HG02938 (cell line): ENCODE measurements around the gene NEIL3.

Experiments used
- ATAC-seq: cut with Tn5 transposase; IDR thresholded peaks from one replicate; pipeline ENCODE4 v1.9.1; 2021; ENCODE audit warnings: mild to moderate bottlenecking, moderate library complexity; ENCODE audit not compliant: unreplicated experiment

NEIL3 gene

DNA sequence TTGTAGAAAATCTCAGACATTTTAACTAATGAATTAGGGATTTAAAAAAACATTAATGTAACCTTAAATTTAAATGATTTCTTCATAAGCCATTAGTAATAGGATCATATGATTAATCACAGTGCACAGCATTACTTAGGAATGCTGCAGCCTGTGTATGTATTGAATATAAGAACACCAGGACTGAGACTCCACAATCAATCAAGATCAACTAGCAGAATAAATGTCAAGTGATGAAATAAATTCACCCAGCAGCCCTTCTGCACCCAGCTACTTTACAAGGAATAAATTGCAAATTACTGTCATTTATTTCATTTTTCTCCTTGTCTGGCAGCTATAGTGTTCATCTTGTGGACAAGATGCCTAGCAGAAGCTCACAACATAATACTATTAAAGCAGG lies 46.5 kb downstream of the NEIL3 start:
- ATAC-seq, result no peak

- no peak for ATAC-seq
Measured at GRCh38 chr4:177356921-177357320, 47.2 kb downstream of the NEIL3 start.

- no peak for ATAC-seq
Measured at GRCh38 chr4:177367336-177367735, 57.7 kb downstream of the NEIL3 start.

DNA sequence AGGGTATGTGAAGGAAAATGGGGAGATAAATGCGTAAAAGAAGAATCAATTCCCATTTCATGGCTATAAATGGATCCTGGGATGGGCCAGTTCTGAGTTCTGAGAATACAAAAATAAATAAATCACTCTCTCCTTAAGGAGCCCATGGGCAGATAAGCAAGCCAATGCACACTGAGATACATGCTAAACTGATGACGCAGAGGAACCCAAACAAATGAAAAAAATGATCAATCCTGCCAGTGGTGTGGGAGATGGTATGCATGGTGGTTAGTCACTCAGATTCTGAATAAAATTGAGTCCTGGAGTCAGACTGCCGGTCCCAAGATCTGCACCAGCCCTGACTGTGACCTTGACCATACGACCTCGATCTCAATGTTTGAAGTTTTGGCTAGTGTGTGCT lies 59.7 kb downstream of the NEIL3 start:
- no peak for ATAC-seq

GRCh38 chr4:177371461-177371860 lies 61.8 kb downstream of the NEIL3 start:
- ATAC-seq, result no peak

DNA sequence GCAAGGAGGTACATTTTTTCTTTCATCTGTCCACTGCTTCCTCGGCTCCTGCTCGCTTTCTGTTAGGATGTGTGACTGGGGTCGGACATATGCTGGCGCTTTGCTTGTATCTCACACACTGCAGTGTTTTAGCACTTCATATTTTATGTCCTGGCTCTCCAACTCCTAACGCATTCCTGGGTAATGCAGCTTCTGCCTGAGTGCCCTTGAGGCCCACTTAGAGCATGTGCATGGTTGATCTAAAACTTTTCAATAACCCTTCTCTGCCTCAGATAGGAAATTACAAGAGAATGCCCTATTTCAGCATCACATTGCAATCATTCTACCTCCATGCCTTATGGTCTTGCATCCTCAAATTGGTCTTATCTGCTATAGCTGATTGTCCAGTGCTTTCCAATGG lies 65.3 kb downstream of the NEIL3 start:
- ATAC-seq, result no peak

GRCh38 chr4:177375372-177375771 lies 65.7 kb downstream of the NEIL3 start:
- ATAC-seq, result no peak

- ATAC-seq, result no peak
Measured at GRCh38 chr4:177376024-177376423, 66.3 kb downstream of the NEIL3 start.

- ATAC-seq, result no peak
Measured at GRCh38 chr4:177380730-177381287, 71.1 kb downstream of the NEIL3 start.

DNA sequence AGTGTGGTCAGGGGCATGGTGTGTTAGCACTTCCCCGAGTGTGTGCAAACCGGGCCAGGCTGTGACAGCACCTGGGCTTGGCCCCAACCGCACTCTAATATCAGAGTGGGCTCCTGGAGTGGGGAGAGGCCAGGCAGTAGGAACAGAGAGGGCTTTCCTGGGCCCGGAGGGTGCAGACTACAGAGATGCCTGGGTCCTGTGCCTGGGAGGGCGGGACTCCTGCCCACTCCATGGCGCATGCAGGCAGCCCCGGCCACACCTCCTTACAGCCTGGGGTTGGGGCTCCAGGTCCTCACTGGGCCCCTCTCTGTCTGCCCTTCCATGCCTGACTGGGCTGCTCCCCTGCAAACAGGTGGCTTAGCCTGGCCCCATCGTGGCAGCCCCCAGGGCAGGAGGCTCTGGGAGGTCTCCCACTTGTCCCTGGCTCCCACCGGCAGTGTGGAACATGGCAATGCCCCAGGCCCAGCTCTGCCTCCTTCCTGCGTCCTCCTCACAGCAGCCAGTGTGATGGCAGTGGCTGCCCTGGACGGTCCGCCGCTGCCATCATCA lies 72.2 kb downstream of the NEIL3 start:
- no peak for ATAC-seq

GRCh38 chr4:177384856-177385397 lies 75.3 kb downstream of the NEIL3 start:
- no peak for ATAC-seq

GRCh38 chr4:177385576-177386277 lies 76.1 kb downstream of the NEIL3 start:
- ATAC-seq, result no peak

DNA sequence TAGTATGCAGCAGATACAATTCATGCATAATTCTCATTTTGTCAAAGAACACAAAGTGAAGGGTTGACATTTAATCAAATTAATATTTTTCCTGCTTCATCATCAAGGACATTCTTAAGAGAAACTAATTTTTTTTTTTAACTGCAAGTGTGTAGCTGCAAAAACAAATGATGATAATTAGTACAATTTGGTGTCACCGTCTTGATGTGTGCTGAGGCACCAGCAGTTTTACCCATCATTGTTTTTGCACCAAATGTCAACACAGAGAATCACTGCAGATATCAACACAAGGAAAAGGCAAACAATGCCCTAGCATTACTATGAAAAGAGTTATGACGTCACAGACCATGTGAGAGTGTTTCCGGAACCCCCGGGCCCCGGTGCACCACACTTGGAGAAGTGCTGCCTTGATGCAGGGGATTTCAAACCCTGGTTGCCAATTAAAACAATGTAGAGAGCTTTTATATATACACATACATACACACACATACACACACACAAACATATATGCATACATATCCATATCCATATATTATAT lies 76.7 kb downstream of the NEIL3 start:
- no peak for ATAC-seq

- ATAC-seq, result no peak
Measured at GRCh38 chr4:177391287-177391686, 81.6 kb downstream of the NEIL3 start.

DNA sequence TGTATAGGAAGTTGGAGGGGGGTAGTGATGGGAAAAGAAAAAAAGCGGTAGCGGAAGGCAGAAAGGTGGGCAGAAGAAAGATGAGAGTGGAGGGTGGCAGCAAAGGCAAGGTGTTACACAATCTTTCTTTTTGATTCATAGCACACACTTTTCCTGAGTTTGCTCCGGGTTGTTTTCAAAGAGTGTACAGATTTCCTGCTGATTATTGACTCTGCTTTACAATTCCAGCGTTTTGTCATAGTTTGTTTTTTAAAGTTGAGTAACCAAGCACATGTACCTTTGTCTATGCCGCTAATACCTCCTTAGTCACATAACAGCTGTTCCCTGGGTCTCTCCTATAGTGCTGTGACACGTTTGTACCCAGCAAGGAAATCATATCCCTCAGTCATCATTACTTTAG lies 82.3 kb downstream of the NEIL3 start:
- ATAC-seq, result no peak

GRCh38 chr4:177393236-177393635 lies 83.6 kb downstream of the NEIL3 start:
- ATAC-seq, result no peak

- ATAC-seq, result no peak
Measured at GRCh38 chr4:177396352-177396751, 86.7 kb downstream of the NEIL3 start.

DNA sequence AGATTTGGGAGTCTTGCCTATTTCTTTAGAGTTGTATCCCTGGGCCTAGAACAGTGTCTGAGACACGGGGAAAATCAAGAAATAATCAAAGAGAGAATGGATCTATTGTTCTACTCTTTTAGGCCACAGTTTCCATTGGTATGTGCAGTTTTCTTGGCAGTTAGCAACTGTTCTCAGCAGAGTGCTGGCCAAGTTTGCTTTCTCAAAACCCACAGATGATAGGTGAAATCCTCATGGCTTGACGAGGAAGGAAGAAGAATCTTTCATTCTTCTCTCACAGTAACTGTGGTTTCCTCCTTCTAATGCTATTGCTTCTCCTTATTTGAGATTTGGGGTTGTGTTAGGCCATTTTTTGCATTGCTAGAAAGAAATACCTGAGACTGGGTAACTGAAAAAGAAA lies 90.4 kb downstream of the NEIL3 start:
- ATAC-seq, result no peak

GRCh38 chr4:177401658-177402273 lies 92.1 kb downstream of the NEIL3 start:
- ATAC-seq, result no peak

DNA sequence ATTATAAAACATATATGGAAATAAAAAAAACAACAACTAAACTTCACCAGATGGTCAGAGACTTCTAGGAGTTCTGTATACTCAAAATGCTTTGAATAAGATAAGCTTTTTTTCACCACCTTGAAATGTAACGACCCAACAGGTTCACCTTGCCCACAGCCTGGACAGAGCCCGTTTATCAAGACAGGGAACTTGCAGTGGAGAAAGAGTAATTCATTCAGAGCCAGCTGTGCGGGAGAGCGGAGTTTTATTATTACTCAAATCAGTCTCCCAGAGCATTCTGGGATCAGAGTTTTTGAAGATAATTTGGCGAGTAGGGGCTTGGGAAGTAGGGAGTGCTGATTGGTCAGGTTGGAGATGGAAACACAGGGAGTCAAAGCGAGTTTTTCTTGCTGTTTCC lies 94.1 kb downstream of the NEIL3 start:
- no peak for ATAC-seq

DNA sequence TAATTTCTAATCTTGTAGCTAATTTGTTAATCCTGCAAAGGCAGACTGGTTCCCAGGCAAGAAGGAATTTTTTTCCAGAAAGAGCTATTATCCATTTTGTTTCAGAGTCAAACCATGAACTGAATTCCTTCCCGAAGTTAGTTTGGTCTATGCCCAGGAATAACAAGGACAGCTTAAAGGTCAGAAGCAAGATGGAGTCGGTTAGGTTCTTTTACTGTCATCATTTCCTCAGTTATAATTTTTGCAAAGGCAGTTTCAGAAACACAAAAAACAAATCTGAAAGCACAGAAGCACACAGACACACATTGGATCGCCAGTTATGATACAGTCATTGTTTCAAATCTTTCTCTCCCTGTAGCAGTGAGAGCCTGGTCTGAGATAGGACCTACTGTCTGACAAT lies 94.7 kb downstream of the NEIL3 start:
- ATAC-seq, result no peak

DNA sequence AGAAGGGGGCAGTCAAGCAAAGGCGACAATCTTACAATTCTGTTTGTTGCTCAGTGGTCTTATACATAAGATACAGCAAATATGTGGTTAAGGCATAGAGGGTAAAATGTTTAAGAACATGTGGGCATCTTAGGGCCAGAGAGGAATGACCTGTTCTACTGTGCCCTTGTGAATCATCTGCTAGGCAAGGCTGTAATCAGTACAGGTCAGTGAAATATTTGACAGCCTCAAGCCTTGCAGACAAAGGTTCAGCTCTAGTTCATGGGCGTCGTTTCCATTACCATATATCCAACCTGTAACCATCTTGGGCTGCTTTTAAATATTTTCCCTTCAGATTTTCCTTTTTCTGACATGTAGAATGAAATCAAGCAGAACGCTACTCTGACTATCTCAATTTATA lies 95.3 kb downstream of the NEIL3 start:
- no peak for ATAC-seq
